VCaP (cell line): ENCODE data around the gene TRIM15.
"Not testable (repeated sequence)": the region's sequence is repeated elsewhere in the genome, so short reads cannot be mapped to it uniquely, and the experiment has no call there.

Source experiments
- H3K27ac ChIP-seq: fragments of 450-650 bp; 2 replicates; pipeline ENCODE4 v1.5.1; 2017
- CTCF ChIP-seq: fragments of 450-650 bp; conservative IDR thresholded peaks from 2 replicates; pipeline ENCODE4 v1.5.1; 2017; ENCODE audit warnings: mild to moderate bottlenecking, moderate library complexity

TRIM15 gene

GRCh38 chr6:30216096-30216495 is 52.8 kb downstream of the TRIM15 start:
- H3K27ac ChIP-seq, result no peak overlapping the region
- no peak for TF ChIP-seq CTCF

- TF ChIP-seq CTCF, result peak; percentile 95
- peak overlapping the region; percentile 36; the same call in 1 of the 2 replicates for H3K27ac ChIP-seq
Observed at GRCh38 chr6:30219244-30219643, 55.9 kb downstream of the TRIM15 start.

GRCh38 chr6:30221395-30221794 is 58.0 kb downstream of the TRIM15 start:
- H3K27ac ChIP-seq, result not testable (repeated sequence)

GRCh38 chr6:30221956-30222355 is 58.6 kb downstream of the TRIM15 start:
- not testable (repeated sequence) for H3K27ac ChIP-seq
